ENCODE results near the gene HOXD8.

The HOXD8 gene

DNA sequence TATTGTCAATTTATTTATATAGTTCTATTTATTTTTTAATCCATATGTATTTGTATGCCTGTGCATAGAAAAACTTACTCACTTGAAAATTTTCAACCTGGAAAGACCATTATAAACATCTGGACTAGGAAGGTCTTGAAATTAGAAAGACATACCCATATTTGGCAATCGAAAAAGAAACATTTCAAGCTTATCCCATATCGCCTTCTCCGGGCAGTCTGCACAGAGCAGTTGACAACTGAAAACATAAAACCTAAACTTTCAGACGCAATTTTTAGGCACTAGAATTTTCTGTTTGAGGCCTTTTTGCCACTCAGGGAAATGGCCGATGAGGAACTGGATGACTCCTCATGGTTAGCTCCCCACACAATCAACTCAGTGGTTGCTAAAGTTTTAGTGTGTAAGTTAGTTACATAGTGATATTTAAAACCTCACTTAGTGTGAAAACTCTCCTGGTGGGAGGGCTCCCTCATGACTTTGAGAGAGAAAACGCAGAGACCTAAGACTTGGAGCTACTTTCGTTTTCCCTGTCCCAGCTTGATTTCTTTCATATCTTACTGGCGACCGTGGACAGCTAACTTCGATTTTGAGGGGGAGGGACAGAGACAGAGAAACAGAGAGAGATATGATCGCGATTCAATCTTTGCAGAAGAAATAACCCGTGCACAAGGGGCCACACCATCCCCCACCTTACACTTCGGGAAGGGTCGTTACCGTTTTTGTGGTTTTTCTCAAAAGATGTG is 33.1 kb upstream of the HOXD8 start:
- no peak for DNase-seq (ENCODE audit: insufficient read length, low spot score)
- FAIRE-seq: no peak
- TF ChIP-seq POLR2A (IDR thresholded peaks at IDR 0.05; ENCODE audit: low read depth, low read length): no peak

DNA sequence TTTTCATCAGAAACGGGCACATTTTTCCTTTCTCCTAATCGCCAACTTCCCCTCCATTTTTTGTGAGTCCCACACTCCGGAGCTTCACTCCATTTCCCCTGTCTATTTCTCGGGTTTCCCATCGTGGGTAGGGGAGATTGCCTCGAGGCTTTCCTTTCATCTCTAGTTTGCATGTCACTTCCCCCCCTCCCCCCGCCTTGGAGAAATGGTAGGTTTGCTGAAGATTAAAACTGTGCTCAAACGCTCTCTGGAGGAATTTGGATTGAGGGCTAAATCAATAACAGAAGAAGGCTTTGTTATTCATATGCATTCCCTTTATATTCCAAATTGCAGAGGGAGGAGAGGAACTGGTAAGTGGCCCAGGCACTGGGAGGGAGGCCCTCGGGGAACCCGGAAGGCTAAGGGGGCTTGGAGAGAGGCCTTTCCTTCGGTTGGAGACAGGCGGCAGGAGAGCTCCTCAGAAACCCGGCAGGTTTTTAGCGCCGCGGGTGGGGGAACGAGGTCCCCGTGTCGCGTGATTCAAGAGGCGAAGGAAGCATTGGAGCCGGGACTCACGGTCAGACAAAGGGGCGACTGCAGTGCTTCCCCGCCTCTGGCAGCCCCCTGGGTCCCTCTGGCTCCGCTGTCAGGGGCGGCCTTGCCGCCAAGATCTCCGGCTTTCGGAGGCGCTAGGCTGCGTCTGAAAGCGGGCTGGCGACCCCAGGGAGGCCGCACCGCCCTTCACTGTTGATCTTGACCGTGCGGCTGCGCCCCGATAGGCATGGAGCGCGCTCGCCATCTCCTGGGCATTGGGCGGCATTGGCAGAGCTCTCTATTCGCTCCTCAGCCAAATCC is 32.3 kb upstream of the HOXD8 start:
- DNase-seq (ENCODE audit: insufficient read length, low spot score) (peak; percentile 96), FAIRE-seq (no peak)
- peak; percentile 26; the same call in 1 of the 2 replicates for TF ChIP-seq POLR2A (IDR thresholded peaks at IDR 0.05; ENCODE audit: low read depth, low read length)

DNA sequence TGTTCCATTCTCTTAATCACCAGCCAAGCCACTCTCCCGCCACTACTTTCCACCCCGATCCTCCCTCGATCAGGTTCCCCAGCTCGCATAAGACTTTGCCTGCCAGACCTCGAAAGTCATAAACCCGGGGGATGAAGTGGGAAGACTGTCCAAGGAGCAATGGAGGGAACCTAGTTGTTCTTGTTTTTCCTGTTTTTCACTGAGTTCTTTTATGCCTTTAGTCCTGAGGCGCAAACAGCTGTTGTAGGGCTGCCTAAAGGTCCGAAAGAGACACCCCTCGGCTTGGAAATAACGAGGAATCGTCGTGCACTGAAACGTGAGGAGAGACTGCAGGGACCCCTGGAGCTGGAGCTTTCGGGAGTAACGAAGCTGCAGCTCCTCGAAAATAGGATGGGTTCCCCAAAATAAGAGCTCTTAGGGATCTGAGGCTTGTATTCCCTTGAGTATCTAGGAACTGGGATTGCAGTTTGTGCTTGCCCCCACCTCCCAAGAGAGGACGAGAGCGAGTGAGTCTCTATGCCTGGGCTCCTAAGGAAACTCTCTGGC is 31.6 kb upstream of the HOXD8 start:
- DNase-seq (ENCODE audit: insufficient read length, low spot score) (no peak), FAIRE-seq (no peak)
- no peak for TF ChIP-seq POLR2A (IDR thresholded peaks at IDR 0.05; ENCODE audit: low read depth, low read length)

DNA sequence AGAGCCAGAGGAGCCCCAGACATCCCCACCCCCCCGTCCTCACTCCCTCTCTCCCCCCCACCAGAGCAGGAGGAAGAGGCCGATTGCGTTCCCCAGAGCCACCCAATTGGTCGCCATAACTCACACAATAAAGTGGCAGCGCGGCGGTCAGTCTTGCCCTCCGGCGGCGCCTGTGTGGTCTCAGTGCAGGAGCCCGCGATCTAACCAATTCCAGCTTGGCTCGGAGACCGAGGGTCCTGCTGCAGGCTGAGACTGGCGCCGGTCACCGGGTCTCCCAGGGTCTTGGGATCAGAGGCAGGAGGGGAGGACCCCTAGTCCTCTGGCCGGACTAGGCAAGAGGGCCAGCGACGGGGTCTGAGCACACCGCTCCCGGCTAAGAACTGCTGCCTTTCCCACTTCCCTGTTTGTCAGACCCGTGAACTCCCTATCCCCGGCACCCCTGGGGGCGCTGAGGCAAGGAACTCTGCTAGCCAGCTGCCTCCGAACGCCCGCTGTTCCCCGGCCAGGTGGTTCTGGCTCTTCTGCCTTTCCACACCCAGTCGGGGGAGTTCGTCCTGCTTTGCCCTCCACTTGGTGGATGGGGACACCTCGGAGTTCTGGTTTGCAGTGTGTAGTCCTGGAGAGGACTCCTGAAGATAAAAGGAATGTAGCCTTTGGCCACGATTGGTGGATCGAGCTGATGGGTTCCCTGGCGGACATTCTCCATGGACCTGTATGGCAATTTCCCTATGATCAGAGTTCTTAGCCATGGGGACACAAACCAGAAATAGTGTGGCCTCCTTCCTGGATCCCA is 30.9 kb upstream of the HOXD8 start:
- DNase-seq (ENCODE audit: insufficient read length, low spot score) (no peak), FAIRE-seq (no peak)
- no peak for TF ChIP-seq POLR2A (IDR thresholded peaks at IDR 0.05; ENCODE audit: low read depth, low read length)

DNA sequence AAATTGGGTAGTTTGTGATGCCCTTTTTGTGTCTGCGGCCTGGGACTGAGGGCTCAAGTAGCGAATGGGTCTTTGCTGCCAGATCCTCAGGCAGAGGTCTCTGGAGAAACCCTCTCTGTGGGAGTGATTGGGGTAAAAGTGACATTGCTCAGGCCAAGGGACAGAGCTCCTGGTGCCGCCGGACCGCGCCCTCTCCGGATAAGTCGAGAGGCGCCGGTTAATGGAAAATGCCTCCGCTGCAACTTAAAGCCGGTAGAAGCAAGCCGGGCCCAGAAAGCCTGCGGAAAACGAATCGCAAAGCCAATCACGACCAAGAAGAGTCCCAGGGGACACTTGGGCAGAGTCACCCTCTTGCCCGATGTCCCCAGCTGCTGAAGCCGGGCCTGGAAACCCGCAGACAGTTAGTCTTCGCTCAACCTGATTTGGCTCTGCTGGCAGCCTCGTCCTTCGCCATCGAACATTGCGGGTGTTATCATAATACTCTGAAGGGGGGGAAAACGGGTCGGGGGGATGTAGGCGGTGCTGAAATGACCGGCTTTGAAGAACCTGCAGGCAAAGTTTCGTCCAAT is 30.3 kb upstream of the HOXD8 start:
- no peak for TF ChIP-seq POLR2A (IDR thresholded peaks at IDR 0.05; ENCODE audit: low read depth, low read length)
- no peak for FAIRE-seq

DNA sequence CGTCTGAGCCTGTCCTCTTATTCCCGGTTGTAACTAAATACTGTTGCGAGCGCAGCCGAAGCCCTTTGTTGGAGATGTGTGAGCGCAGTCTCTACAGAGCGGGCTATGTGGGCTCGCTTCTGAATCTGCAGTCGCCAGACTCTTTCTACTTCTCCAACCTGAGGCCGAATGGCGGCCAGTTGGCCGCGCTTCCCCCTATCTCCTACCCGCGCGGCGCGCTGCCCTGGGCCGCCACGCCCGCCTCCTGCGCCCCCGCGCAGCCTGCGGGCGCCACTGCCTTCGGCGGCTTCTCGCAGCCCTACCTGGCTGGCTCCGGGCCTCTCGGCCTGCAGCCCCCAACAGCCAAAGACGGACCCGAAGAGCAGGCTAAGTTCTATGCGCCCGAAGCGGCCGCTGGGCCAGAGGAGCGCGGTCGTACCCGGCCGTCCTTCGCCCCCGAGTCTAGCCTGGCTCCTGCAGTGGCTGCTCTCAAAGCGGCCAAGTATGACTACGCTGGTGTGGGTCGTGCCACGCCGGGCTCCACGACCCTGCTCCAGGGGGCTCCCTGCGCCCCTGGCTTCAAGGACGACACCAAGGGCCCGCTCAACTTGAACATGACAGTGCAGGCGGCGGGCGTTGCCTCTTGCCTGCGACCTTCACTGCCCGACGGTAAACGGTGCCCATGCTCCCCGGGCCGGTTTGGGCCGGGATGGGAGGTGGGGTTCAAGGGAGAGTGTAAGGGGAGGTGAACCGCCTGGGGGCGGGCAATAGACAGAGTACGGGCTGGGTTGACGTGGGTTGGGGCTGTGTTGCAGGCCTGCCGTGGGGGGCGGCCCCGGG is 29.6 kb upstream of the HOXD8 start, which contains the start of gene HOXD12:
Gene HOXD12 (plus strand): TSS at position 68 of the 819 bp plus-strand sequence. CDS start 7 bp downstream, at position 75.
- no peak for FAIRE-seq

More for the DNA sequence above, 30.3 kb upstream of the HOXD8 start:
- no peak for DNase-seq (ENCODE audit: insufficient read length, low spot score)

DNA sequence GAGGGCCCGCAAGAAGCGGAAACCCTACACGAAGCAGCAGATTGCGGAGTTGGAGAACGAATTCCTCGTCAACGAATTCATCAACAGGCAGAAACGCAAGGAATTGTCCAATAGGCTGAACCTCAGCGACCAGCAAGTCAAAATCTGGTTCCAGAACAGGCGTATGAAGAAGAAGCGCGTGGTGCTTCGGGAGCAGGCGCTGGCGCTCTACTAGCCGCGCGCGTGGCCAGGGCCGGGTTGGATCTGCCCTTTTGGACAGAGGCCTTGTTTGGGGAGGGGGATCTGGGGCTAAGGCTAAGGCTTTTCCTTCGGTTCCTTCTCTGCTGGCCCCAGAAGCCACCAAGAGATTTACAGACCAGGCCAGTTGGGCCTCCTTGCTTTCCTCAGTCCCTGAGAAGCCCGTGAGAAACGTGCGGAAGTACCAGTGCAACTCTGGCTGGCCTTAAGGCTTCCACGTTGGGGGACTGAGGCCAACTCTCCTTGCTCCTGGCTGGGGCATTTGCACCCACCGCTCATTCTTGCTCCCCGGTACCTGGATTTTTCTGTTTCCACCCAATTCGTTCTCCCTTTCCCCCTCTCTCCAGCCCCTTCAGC is 28.9 kb upstream of the HOXD8 start:
- FAIRE-seq (no peak), DNase-seq (ENCODE audit: insufficient read length, low spot score) (no peak)
- no peak for TF ChIP-seq POLR2A (IDR thresholded peaks at IDR 0.05; ENCODE audit: low read depth, low read length)

More for the DNA sequence above, 29.6 kb upstream of the HOXD8 start, which contains the start of gene HOXD12:
- no peak for TF ChIP-seq POLR2A (IDR thresholded peaks at IDR 0.05; ENCODE audit: low read depth, low read length)
- no peak for DNase-seq (ENCODE audit: insufficient read length, low spot score)

DNA sequence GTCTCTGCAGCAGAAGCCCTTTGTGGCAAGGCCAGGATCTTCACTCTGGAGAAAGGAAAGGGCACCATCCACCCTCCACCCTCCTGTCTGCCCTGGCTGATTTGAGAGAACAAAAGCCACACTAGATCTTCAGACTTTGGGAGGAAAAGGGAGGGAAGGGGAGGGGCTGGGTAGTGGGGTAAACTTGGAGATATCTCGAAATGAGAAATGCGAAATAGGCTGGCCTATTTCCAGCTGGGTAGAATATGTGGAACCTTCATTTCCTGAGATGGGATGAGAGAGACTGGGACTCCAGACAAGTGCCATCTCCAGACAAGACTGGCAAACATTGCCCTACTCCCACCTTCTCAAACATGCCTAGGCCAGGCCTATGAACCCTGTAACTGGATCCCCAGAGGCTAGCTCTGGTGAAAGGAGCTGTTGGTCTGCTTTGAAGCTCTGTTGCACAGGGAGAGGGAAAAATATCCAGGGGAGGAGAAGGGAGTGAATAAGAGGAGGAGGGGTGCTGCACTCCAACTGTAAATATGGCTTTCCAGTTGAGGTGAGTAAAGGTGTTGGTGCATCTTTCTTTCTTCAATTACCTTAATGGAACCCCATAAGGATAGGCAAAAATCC is 28.2 kb upstream of the HOXD8 start:
- no peak for TF ChIP-seq POLR2A (IDR thresholded peaks at IDR 0.05; ENCODE audit: low read depth, low read length)
- no peak for DNase-seq (ENCODE audit: insufficient read length, low spot score)
- FAIRE-seq: no peak

DNA sequence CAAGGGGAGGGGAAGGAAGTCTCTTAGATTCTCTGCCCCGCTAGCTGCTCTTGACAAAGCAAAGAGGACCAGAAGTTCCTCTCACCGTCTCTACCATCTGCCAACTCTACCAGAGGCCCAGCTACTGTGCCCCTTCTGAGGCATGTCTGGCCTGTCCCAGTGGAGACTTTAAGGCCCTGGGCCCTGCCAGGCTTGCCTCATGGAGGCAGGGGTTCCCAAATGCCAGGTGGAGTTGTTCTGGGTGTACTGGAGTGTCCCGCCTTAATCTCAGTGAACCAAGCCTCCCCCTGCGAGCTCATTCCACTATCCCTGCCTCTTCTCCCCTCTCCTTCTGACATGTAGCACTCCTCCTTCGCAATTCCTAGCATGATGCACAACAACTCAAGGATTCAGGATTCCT is 27.7 kb upstream of the HOXD8 start:
- TF ChIP-seq POLR2A (IDR thresholded peaks at IDR 0.05; ENCODE audit: low read depth, low read length): no peak
- FAIRE-seq (no peak), DNase-seq (ENCODE audit: insufficient read length, low spot score) (no peak)

DNA sequence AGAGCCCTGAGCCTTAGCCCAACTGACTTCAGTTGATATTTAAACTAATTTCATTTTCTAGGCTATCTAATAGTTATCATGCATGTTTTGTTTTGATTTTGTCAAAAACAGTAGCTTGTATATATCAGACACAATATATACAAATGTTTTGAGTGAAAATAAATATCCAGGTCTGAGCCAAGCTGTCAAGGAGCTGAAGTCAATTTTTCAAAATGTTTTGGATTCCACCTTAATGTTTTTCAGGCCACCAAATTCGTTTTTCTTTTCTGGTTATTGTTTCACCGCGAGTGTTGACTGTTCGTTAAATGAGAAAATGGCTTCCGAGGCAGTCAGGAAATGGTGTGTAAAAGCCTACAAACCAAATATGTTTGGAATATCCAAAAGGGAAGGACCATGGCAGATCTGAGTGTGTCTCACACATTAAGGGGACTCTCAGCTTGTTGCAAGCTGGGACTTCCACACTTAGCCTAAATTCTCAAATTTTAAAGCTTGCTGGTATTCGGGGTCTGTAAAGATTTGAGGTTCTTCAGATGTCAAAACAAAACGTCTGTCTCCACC is 27.1 kb upstream of the HOXD8 start:
- FAIRE-seq: no peak
- DNase-seq (ENCODE audit: insufficient read length, low spot score): no peak
- no peak for TF ChIP-seq POLR2A (IDR thresholded peaks at IDR 0.05; ENCODE audit: low read depth, low read length)

DNA sequence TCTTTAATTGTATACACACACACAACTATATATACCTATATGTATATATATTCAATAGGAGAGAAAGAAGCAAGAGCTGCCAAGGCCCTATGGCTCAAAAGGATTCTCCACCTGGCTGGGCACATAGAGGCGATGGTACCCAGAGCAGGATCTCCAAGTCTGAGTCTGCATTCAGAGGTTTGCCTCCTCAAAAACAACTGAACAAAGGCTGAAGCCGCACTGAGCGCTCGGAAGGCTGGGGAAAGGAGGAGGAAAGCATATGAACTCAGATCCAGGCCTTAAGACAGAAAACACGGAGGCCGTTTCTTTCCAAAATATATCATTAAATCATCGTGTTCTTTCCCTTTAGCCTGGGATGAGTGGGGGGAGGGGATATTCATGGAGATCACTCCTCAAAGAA is 26.3 kb upstream of the HOXD8 start:
- no peak for DNase-seq (ENCODE audit: insufficient read length, low spot score)
- FAIRE-seq: no peak
- TF ChIP-seq POLR2A (IDR thresholded peaks at IDR 0.05; ENCODE audit: low read depth, low read length): no peak

All from H54 (cell line).